Neutrophil (primary cell): ENCODE data around the gene TCF4.

Source experiments
- H3K27ac ChIP-seq: fragments of 200-600 bp; sonication (generic); 2 replicates; pipeline ENCODE4 v1.5.1; 2016; ENCODE audit warnings: mild to moderate bottlenecking, moderate library complexity
- H3K27me3 ChIP-seq: fragments of 200-600 bp; sonication (generic); 2 replicates; pipeline ENCODE4 v1.6.0; 2016; ENCODE audit warnings: mild to moderate bottlenecking
- H3K36me3 ChIP-seq: fragments of 200-600 bp; sonication (generic); 2 replicates; pipeline ENCODE4 v1.5.1; 2017
- H3K4me1 ChIP-seq, 2 experiments: fragments of 200-600 bp in 1 of 2; sonication (generic) in 1 of 2; 1 replicate in 1 of 2; 2 replicates in 1 of 2; pipeline versions ENCODE4 v1.5.1 to v1.6.1; 2013 to 2016; ENCODE audit warnings: low read depth in 1 of 2, low read length in 1 of 2, mild to moderate bottlenecking in 1 of 2, moderate library complexity in 1 of 2; ENCODE audit not compliant: control insufficient read depth in 1 of 2, insufficient read depth in 1 of 2
- H3K4me3 ChIP-seq, 2 experiments: fragments of 200-600 bp in 1 of 2; sonication (generic) in 1 of 2; 1 replicate in 1 of 2; 2 replicates in 1 of 2; pipeline ENCODE4 v1.5.1; 2013 to 2016; ENCODE audit warnings: low read depth in 1 of 2, low read length in 1 of 2, mild to moderate bottlenecking in 1 of 2, moderate library complexity in 1 of 2
- H3K9me3 ChIP-seq: fragments of 200-600 bp; sonication (generic); 2 replicates; pipeline ENCODE4 v1.5.1; 2016
- CTCF ChIP-seq: fragments of 200-600 bp; sonication (generic); IDR thresholded peaks from 2 replicates; pipeline ENCODE4 v1.5.1; 2016; ENCODE audit warnings: antibody characterized with exemption

TCF4 gene

DNA sequence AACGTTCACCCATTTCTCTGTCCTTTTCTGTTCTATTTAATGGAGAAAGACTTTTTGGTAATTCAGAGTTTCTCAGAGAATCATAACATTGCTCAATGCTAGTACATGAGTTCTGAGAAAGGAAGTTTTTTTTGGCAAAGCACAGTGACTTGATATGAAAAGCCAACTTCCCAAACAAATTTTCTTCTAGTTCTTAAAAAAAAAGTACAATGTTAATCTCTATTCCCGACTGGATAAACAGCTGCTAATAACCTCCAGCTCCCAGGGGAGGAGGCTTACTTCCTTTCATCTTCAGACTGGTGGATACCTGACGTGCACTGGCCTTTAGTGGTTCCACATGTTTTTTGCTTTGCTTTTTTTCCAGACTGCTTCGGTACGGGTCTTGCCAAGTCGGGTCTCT lies 344.1 kb downstream of the TCF4 start:
- Histone ChIP-seq H3K27me3 (no peaks in the 10 kb centered on the region), H3K36me3 (no peaks in the 10 kb centered on the region), H3K4me3 (no peak overlapping the region), H3K27ac (no peak overlapping the region), H3K9me3 (no peaks in the 10 kb centered on the region), H3K4me1 (no peaks in the 10 kb centered on the region)
- TF ChIP-seq CTCF, result no peak

GRCh38 chr18:55243255-55243654 lies 344.7 kb downstream of the TCF4 start:
- Histone ChIP-seq H3K36me3 (no peaks in the 10 kb centered on the region), H3K4me1 (no peaks in the 10 kb centered on the region), H3K4me3 (no peak overlapping the region), H3K27me3 (no peaks in the 10 kb centered on the region), H3K9me3 (no peaks in the 10 kb centered on the region), H3K27ac (no peak overlapping the region)
- no peak for TF ChIP-seq CTCF

GRCh38 chr18:55240978-55241377 lies 347.0 kb downstream of the TCF4 start:
- Histone ChIP-seq H3K27me3 (no peaks in the 10 kb centered on the region), H3K36me3 (no peaks in the 10 kb centered on the region), H3K27ac (no peak overlapping the region), H3K9me3 (no peaks in the 10 kb centered on the region), H3K4me1 (peaks cover 3 to 4% of the 10 kb centered on the region in 2 experiments), H3K4me3 (no peak overlapping the region)
- TF ChIP-seq CTCF, result no peak

DNA sequence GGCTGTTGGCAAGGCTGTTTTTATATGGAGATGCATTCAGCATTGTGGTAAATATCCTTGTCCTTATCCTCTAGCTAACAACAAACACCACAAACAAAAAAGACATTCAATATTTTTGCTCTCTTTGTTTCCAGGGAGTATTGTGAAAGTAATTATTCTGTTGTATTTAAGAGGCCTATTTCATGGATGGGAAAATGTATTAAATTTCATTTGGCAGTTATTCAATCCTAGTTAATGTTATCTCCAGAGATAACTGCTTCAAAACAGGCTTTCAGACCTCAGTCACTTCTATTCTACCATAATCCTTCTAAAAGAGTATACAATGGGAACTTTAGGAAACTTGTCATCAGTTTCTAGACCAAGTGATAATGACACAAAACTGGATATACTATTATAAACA lies 348.3 kb downstream of the TCF4 start:
- Histone ChIP-seq H3K27me3 (no peaks in the 10 kb centered on the region), H3K9me3 (no peaks in the 10 kb centered on the region), H3K27ac (no peak overlapping the region), H3K4me3 (no peak overlapping the region), H3K36me3 (no peaks in the 10 kb centered on the region), H3K4me1 (peaks cover 14% of the 10 kb centered on the region in 2 experiments)
- no peak for TF ChIP-seq CTCF

GRCh38 chr18:55237660-55238059 lies 350.3 kb downstream of the TCF4 start:
- H3K36me3 ChIP-seq, result no peaks in the 10 kb centered on the region
- TF ChIP-seq CTCF, result no peak
- H3K4me3 ChIP-seq, result no peak overlapping the region
- no peak overlapping the region for H3K27ac ChIP-seq
- H3K4me1 ChIP-seq, result peaks cover 24 to 27% of the 10 kb centered on the region in 2 experiments
- H3K9me3 ChIP-seq, result no peaks in the 10 kb centered on the region
- no peaks in the 10 kb centered on the region for H3K27me3 ChIP-seq
